GM08714 (cell line): ENCODE results near the gene AIPL1.

ENCODE experiments used
- H3K4me3 ChIP-seq: fragments of 200-500 bp; sonication (Bioruptor generic); 2 replicates; pipeline ENCODE4 v1.5.1; 2014; ENCODE audit warnings: mild to moderate bottlenecking, low read length, inconsistent platforms
- ZNF274 ChIP-seq: IDR thresholded peaks from 2 replicates; pipeline ENCODE4 v1.6.1; 2012; ENCODE audit warnings: mild to moderate bottlenecking, low read depth, low read length

AIPL1 gene

DNA sequence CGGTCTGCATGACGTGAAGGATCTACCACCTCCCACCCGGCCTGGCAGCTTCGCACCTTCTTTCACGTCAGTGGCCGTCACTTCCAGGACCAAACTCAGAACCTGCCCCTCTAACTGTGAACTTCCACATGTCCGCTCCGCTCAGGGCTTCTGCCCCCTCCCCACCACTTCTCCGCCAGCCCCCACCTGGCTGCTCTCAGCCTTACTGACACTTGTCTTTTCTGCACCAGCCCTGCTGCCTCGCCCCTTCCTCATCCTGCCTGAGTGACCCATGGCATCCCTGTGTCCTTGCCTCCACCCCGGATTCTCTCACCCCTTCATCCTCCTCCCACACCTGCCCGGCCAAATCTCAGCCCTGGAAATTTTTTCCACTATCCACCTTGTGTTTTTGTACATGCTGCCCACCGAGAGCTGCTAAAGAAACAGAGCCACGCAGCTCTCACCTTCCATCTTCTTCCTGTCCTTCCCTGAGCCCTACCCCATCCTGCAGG lies 23.6 kb upstream of the AIPL1 start:
- TF ChIP-seq ZNF274, result no peak
- H3K4me3 ChIP-seq, result no peak overlapping the region

- TF ChIP-seq ZNF274, result no peak
- H3K4me3 ChIP-seq, result no peak overlapping the region
Measured at GRCh38 chr17:6457688-6458459, 23.0 kb upstream of the AIPL1 start.

DNA sequence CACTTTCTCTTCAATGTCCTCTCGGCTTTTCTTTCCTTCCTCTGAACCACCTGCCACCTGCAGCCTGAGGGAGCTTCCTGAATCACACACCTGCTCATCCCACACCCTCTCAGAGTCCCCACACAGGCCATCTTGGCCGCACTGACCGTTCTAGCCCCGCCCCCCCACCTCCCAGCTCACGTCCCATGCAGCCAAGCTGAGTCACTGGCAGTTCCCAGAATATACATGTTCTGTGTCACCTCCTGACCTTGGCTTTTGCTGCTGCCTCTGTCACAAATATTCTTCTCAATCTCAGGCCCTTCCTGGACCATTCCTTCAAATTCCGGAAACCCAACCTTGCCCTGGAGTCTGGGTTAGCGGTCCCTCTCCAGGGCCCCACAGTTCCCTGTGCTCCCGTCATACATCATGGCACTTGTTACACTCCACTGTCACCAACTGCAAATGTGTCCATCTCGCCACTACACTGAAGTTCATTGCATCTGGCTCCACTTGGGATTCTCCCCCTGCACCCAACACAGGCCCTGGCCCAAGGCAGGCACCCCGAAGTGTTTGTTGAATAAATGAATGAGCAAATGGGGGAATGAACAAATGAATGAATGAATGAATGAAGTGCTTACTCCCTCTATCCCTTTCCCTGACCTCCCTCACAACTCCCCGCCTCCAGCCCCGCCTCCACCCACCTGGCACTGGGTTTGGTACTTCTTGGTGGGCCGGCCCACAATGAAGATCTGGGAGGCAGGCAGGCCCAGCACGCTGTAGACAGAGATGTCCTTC lies 22.2 kb upstream of the AIPL1 start:
- no peak for TF ChIP-seq ZNF274

DNA sequence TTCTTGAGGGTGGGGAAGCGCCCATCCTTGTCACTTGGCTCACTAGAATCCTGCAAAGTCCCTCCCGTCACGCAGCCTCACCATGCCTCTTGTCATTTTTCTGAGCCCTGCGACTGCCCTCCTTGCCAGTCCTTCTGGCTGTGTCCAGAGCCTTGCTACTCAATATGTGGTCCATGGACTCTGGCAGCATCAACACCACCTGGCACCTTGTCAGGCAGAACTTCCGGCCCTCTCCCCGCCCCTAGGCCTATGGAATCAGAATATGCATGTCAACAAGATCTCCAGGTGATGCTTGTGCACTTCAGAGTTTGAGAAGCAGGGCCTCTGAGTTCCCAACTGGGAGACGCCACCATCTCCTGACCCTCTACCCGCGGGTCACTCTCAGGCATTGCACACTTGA lies 21.4 kb upstream of the AIPL1 start:
- TF ChIP-seq ZNF274, result no peak
- no peak overlapping the region for H3K4me3 ChIP-seq

More for the DNA sequence above, 22.2 kb upstream of the AIPL1 start:
- H3K4me3 ChIP-seq, result no peak overlapping the region

DNA sequence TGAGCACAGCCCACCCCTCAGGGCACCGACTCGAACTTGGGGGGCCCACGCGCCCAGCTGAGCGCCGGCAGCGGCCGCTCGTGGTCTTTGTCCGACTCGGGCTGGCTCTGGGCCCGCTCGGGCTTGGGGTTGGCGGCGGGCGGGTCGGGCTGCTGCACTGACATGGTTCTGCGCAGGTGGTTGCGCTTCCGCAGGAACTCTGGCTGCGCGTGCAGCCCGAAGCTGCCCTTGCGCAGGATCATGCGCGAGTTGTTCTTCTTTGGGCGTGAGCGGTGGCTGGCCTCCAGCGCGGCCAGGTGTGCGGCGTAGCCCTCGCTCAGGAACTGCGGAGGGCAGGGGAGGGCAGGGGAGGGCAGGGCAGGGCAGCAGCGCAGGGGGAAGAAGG lies 20.4 kb upstream of the AIPL1 start:
- TF ChIP-seq ZNF274, result no peak
- no peak overlapping the region for H3K4me3 ChIP-seq

GRCh38 chr17:6454495-6455320 lies 19.8 kb upstream of the AIPL1 start:
- no peak for TF ChIP-seq ZNF274
- H3K4me3 ChIP-seq, result no peak overlapping the region

- no peak for TF ChIP-seq ZNF274
- H3K4me3 ChIP-seq, result no peak overlapping the region
Measured at GRCh38 chr17:6453279-6454024, 18.5 kb upstream of the AIPL1 start.

DNA sequence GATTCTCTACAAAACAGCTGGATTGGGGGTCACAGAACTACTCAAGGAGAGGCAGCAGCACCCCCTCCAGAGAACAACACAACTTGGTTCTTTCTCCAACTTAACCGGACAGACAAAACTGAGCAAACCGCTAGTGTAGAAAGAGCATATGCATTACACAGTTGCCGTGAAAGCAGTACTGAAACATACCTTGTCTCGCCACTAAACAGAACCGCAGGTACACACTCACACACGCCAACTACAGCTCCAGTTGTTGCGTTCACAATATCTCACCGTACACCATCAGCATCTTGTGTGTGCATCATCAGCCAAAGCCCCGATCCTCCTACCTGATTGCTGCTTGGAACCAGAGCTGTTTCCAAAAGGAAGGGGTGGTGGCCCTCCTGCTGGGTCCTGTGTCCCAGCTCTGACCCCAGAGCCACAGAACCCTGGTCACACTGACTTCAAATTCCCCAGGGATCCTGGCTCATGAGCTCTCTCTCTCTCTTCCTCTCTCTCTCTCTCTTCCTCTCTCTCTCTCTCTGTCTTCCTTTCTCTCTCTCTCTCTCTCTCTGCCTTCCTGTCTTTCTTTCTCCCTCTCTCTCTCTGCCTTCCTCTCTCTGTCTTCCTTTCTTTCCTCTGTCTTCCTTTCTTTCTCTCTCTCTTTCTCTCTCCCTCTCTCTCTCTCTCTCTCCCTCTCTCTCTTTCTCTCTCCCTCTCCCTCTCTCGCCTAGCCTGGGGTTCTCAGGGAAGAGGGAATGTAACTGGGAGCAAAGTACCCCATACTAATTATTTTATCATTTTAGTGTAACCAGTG lies 17.7 kb upstream of the AIPL1 start:
- TF ChIP-seq ZNF274, result no peak
- no peak overlapping the region for H3K4me3 ChIP-seq

GRCh38 chr17:6450926-6451832 lies 16.3 kb upstream of the AIPL1 start:
- TF ChIP-seq ZNF274, result no peak
- no peak overlapping the region for H3K4me3 ChIP-seq

DNA sequence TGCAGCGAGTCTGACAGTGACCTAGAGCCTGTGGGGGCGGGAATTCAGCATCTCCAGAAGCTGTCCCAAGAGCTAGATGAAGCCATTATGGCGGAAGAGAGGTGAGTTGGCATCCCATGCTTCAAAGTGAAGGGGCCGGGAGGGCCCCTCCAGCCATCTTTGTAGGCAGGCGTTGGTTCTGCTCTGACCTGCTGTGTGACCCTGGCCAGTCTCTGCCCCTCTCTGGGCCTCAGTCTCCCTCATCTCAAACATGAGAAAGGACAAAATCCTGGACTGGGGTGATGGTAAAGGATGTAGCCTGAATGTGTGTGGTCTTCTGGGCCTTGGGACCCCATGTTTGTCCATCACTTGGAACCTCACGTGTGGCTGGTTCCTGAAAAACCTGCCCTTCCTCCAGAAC lies 14.4 kb upstream of the AIPL1 start:
- no peak for TF ChIP-seq ZNF274
- H3K4me3 ChIP-seq, result no peak overlapping the region

- TF ChIP-seq ZNF274, result no peak
- no peak overlapping the region for H3K4me3 ChIP-seq
Measured at GRCh38 chr17:6448473-6448872, 13.6 kb upstream of the AIPL1 start.

DNA sequence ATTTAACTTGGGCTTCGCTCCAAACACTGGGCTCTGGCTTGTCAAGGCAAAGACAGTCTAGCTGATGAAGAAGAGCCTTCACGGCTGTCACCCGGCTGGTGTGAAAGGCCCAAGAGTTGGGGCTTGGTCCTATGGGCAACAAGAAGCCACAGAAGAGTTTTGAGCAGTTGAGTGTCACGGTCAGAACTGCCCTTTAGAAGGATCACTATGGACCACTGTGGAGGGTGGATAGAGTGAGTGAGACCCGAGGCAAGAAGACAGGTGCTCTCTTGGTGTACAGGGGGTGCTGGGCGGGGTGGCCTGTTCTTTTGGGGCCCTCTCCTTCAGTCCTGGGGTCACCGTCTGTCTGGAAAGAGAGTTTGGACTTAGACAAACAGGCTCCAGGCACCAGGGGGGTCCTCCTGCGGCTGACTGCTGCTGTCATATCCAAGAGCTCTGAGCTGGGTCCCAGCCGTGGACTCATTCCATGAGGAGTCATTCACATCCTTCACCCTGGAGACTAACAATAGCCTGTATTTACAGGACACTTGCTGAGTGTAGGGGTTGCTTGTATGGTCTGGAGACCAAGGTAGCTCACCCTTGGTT lies 11.7 kb upstream of the AIPL1 start:
- no peak overlapping the region for H3K4me3 ChIP-seq
- no peak for TF ChIP-seq ZNF274
